WI38 (cell line): Measurements from ENCODE around the gene C1orf94.

Experiments used
- H3K4me3 ChIP-seq: 2 replicates; pipeline ENCODE4 v1.5.1; 2011; ENCODE audit warnings: low read depth, mild to moderate bottlenecking, control low read depth, low read length
- TF ChIP-seq, protein P1 (sequence below): IDR thresholded peaks from 2 replicates; pipeline ENCODE4 v1.5.1; 2012; ENCODE audit warnings: low read depth, mild to moderate bottlenecking, control low read depth, low read length

The C1orf94 gene

DNA sequence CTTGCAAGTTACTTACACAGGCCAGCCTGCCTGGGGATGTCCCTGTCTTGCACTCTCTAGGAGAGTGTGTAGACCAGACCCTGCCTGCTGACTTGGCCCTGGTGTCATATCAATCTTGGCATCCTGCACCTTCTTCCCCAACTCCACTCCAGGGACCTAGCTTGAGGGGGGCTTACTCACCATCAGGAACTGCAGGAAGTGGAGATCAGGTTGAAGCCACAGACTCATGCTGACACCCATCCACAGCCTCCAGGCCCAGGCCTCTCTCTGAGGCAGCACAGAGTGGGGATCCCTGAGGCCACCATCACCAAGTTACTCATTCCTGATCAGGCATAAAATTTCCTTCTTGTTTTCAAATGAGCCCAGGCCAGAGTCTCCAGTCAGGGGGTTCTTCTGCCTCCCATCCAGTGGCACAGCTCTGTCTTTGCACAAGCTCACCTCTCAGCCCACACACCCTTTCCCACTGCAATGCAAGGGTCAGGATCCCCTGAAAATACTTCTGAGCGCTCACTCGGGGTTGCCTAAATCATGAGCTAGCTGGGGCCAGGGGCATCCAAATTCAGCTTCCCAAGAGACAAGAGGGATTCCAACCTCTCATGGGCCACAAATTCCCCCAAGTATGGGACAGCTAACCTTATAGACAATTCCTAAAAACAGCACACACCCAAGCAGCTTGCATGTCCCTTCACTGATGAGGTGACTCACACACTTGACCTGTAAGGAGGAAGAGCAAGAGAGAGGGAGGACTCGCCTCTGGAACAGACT, 45.1 kb upstream of the C1orf94 start:
- TF ChIP-seq, protein P1, sequence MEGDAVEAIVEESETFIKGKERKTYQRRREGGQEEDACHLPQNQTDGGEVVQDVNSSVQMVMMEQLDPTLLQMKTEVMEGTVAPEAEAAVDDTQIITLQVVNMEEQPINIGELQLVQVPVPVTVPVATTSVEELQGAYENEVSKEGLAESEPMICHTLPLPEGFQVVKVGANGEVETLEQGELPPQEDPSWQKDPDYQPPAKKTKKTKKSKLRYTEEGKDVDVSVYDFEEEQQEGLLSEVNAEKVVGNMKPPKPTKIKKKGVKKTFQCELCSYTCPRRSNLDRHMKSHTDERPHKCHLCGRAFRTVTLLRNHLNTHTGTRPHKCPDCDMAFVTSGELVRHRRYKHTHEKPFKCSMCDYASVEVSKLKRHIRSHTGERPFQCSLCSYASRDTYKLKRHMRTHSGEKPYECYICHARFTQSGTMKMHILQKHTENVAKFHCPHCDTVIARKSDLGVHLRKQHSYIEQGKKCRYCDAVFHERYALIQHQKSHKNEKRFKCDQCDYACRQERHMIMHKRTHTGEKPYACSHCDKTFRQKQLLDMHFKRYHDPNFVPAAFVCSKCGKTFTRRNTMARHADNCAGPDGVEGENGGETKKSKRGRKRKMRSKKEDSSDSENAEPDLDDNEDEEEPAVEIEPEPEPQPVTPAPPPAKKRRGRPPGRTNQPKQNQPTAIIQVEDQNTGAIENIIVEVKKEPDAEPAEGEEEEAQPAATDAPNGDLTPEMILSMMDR = no peak
- H3K4me3 ChIP-seq = no peak overlapping the region

DNA sequence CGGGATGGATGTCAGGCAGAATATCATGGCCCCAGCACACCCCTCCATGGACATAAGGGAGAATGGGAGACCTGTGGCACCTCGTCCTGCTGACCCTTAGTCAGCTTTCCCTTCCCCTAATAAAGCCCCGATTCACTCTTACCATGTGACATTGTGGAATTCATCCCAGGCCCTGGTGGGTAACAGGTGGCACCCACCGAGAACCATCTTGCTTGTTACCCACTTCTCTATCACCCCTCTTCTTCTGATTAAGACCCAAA, 44.6 kb upstream of the C1orf94 start:
- TF ChIP-seq, protein P1 = no peak

DNA sequence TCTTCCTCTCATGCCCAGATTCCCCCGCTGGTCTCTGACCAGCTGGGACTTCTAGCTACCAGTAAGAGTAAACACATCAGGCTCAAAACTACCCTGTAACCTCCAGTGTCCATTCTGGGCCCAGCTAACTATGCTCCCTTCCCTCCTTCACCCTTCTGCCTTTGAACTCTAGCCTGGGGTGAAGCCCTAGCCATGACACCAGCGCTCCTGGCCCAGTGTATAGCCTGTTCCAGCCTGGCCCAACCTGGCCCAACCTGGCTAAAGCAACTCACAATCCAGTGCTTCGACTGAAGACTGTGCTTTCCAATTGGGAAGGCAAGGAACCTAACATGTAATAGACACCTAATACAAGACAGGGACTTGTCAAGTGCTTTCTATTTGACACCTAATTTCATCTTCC, 39.3 kb upstream of the C1orf94 start:
- no peak overlapping the region for H3K4me3 ChIP-seq
- TF ChIP-seq, protein P1 = no peak

More for the DNA sequence above, 44.6 kb upstream of the C1orf94 start:
- H3K4me3 ChIP-seq = no peak overlapping the region

DNA sequence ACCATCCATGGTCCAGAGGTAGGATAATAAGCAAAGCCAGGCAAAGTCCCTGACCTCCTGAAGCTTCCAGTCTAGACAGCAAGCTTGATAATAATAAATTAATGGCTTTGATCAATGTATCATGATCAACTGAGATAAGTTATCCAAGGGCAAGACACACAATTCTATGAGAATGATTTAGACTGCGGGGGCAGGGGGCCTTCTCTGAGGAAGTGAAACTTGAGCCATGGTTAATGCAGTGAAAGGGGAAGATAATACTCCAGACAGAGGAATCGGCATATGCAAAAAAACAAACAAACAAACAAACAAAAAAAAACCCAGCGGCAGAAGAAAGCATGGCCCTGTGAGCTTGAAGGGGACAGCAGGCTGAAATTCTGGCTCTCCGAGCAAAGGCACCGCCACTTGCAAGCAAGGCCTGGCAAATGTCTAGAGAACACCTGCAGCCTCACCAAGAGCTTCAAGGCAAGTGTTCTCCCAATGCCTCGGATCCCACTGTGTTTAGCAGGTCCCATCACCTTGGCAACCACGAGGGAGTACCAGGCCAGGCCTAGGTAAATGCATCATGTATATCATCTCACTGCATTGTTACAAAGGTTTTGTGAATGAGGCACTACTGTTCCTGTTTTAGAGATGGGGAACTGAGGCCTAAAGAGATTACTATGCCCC, 36.6 kb upstream of the C1orf94 start:
- no peak overlapping the region for H3K4me3 ChIP-seq
- TF ChIP-seq, protein P1 = no peak

DNA sequence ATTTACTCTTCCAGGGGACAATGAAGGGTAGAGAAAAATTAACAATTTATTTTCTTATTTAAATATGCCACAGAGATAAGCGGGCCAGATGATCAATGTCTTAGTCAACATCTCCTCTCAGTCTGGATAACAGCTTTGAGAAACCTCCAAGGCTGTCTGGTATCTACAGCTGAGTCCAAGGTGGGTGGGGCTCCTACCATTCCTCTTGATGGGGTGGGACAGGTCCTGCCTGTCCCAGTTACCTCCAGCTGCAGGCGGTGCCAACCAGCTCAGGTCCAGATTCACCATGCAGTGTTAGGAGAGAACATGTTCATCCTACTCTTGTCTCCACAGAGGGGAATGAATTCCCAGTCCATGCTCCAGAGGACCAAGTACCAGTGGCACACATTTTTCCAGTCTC, 32.7 kb upstream of the C1orf94 start:
- TF ChIP-seq, protein P1 = no peak
- no peak overlapping the region for H3K4me3 ChIP-seq

DNA sequence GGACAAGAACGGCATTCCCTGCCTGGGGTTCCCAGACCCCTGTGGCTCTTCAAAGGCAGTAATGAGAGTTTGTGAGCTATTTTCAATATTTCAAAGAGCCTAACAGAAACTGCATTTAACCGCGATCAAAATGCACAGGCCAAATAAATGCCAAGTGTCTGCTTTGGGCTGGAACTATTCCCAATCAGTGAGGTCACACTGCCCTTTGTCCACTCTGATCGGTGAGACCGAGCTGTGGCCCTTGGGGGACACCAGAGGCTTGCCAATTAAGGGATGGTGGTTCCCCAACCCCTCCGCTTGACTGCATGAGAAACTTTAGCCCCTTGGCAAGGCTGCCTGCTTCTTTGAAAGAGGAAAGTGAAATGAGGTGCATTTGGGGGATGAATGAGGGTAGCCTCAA, 31.9 kb upstream of the C1orf94 start:
- TF ChIP-seq, protein P1 = no peak
- no peak overlapping the region for H3K4me3 ChIP-seq

DNA sequence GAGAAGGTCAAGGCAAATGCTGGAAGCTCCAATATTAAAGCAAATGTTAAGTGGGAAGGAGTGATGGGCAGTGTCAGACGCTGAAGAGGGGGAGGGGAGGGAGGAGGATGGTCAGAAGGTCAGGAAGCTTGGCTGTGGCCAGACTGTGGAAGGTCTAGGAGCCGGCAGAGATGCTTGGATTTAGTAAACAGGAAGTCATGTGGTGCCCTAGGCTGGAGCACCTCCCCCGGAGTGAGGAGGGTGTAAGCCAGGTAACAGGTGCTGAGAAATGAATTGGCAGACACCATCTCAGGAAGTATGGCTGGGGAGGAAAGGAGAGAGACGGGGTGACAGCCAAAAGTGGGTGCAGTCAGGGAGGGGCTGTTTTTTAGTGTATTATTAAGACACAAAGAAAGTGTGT, 29.4 kb upstream of the C1orf94 start:
- TF ChIP-seq, protein P1 = no peak
- H3K4me3 ChIP-seq = no peak overlapping the region
